Hindlimb muscle (tissue), 1 donor: ENCODE measurements around the gene IGLL5. TPM values are rescaled to one million over a fixed set of nuclear protein-coding genes. Genes with fewer than 3 reads are reported as not detected.

Source experiments
- DNase-seq: peaks from one replicate; pipeline ENCODE4 v3.0.0-alpha.2; 2013
- polyA plus RNA-seq: library from polyadenylated mRNA; unstranded; fragments of 120-200 nt; gene quantifications from one replicate; pipeline ENCODE4 v1.2.1, GENCODE V29; 2013; ENCODE audit not compliant: insufficient read length

The IGLL5 gene
- polyA plus RNA-seq, 1 donor: 0.22 TPM

DNA sequence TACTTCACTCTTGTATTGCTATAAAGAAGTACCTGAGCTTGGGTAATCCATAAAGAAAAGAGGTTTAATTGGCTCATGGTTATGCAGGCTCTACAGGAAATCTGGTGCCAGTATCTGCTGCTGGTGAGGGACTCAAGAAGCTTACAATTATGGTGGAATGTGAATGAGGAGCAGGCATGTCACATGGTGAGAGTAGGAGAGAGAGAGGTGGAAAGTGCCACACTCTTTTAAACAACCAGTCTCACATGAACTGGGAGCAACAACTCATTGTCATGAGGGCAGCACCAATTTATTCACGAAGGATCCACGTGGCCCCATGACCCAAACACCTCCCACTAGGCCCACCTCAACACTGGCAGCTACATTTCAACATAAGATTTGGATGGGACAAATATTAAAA, 24.6 kb upstream of the IGLL5 start:
- no peak for DNase-seq

DNA sequence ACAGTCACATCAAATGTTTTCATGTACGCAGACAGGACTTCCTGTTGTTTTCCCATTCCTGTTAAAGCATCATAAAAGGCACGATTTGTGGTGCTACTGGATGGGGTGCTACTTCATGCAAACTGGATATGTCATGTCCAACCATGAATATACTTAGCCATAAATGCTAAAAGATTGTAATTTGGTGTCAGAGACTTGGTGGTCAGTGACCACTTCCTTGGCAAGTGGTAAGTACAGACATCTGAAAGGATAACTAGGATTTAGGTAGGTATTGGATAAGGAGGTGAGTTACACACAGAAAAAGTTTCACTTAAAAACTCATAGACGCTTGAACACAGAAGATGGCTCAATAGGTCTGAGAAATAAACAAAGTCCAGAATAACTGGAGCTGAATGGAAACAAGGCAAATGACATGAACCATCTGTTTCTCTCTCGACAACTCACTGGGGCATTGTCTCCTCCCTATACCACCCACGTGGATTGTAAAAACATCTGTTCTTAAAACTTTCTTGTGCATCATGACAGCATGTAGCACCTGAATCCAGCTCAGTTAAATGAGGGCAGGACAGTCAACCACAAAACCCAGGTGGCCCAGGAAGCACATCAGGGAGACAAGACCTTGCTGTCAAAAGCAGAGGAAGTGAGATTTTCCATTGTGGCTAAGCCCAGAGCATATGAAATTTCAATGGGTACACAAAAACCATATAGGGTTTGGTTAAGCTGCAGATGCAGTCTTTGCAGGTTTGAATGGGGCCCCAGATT, 22.1 kb upstream of the IGLL5 start:
- peak; percentile 8 for DNase-seq

DNA sequence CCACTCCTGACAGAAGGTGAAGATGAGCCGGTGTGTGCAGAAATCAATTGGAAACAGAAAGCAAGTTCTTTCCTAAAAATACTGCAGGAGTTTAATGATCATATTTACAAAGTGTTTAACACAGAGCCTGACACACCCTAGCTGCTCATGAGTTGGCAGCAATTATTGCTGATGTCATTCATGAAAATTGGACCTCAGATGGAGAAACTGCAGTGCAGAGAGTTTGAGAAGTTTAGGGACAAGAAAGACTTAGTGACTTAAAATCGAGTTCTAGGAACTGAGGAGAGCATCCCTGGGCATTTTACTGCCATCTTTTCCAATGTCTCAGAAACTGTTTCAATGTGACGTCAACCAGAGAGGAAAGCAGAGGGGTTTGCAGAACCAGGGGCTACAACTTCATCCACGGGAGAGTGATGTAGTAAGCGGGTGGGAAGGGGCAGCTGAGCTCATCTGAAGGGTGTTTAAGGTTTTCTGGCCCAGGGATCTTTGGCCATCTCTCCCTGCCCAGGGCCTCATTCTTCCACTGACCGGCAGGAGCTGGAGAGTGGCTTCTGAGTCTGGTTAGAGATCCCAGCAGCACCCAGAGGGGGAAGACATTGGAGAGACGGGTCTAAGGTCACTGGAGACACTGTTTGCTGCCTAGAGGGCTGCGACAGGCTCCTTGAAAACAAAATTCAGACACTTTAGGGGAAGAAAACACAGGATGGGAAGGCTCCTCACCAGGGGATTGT, 21.1 kb upstream of the IGLL5 start:
- peak; percentile 53 for DNase-seq

DNA sequence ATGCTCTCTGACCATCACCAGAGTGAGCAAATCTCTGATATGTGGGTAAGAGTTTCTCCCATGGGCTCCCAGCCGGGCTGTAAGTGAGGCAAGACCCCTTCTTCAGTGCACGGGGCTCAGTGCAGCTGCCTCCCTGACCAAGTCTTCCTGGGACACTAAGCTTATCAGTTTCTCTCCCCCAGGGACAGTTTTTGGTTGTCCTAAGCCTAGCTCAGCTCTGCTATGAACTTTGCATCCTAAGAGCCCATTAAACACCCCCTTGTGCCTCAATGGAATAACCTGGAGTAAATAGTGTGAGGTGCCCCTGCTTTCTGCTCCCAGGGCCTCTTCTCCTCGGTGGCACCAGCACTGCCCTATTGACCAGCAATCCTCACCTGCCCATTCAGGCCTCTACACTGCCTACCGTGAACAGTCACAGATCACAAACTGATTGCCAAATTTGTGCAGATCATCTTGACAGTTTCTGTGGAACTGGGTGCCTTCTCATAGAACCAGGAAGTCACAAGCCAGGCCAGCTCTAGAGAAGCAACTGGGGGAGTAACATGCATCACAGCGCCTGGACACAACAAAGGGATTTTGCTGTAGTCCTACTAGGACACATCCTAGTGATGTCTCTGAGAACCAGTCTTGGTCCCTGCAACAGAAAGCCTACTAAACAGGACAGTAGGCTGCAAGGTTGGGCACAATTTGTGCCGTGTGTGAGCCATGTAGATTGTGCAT, 19.5 kb upstream of the IGLL5 start:
- DNase-seq: no peak

DNA sequence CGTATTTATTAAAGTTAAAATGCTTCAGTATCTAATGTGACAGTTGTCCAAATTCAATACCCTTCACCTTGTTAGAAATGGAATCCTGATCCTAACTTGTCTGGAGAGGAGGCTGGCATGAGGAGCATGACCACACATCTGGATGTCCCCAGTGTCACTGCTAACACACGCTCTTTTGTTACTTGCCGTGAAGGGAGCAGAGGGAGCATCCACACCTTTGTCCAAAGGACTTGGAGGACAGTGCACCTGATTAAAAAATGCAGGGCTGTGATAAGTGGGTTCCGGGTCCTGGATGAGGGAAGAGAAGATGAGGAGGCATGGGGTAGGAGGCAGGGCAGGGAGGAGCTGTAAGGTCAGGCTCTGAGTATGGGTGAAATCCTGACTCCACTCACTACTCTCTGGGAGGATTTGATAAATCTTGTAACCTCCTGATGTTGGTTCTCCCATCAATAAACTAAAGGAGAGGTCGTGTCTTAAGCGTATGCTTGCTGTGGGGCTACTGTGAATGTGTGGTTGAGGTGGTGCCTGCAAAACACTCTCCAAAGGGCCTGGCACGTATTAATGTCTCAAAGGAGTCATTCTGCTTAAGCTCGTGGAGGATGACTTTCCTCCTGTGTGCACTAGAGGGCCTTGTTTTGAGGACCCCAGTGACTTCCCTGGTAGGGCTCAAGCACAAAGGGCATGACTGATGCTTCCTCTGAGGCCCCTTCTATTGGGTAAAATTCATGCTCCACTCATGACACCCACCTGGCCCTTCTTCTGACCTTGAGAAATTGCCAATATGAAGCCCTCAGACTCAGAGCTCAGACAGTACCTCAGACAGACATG, 16.8 kb upstream of the IGLL5 start:
- DNase-seq: no peak

DNA sequence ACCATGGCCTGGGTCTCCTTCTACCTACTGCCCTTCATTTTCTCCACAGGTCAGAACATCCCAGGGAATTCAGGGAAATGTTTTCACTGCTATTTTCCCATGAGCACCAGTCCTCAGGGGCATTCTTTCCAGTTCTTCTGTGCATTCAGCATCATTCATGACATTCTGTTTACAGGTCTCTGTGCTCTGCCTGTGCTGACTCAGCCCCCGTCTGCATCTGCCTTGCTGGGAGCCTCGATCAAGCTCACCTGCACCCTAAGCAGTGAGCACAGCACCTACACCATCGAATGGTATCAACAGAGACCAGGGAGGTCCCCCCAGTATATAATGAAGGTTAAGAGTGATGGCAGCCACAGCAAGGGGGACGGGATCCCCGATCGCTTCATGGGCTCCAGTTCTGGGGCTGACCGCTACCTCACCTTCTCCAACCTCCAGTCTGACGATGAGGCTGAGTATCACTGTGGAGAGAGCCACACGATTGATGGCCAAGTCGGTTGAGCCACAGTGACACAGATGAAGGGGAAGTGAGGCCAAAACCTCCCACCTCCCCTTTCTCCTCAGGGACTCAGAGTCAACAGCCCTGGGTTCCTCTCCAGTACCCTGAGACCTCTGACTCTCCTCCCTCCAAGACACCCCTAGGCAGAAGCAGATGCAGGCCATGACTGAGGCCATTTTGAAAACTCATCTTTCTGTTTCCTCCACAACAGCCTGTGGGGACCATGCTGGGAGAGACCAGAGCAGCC, 15.9 kb upstream of the IGLL5 start:
- DNase-seq: no peak

DNA sequence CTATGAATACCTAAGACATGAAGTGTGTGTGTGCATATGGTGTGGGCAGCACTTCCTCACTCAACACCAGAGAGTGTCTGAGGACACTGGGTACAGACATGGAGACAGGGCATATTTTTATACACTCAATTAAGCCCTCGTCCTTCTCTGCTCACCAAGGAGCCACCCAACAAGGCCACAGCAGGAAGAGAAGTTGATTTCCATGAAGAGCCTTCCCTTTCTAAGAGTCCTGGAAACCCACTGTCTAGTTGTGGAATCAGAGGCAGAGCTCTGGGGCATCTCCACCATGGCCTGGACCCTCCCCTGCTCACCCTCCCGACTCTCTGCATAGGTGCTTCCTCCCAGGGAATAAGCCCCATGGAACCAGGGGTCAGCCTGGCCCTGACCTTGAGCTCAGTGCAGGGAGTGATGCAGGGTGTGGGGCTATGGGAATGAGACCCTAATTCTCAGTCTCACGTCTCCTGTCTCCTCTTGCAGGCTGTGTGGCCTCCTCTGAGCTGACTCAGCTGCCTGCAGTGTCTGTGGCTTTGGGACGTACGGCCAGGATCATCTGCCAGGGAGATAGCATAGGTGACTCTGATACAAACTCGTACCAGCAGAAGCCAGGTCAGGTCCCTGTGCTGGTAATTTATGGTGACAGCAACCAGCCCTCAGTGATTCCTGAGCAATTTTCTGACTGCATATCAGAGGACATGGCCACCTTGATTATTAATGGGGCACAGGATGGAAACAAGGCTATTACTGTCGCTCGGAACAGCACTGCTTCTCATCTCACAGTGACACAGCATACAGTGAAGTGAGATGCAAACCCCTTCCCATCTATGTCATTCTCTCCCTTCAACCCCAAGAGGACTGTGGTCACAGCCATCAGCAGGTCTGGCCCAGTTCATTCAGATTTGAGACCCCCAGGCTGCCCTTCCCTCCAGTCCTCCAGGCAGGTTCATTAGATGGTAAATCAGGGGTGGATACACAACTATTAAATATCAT, 14.6 kb upstream of the IGLL5 start:
- no peak for DNase-seq

DNA sequence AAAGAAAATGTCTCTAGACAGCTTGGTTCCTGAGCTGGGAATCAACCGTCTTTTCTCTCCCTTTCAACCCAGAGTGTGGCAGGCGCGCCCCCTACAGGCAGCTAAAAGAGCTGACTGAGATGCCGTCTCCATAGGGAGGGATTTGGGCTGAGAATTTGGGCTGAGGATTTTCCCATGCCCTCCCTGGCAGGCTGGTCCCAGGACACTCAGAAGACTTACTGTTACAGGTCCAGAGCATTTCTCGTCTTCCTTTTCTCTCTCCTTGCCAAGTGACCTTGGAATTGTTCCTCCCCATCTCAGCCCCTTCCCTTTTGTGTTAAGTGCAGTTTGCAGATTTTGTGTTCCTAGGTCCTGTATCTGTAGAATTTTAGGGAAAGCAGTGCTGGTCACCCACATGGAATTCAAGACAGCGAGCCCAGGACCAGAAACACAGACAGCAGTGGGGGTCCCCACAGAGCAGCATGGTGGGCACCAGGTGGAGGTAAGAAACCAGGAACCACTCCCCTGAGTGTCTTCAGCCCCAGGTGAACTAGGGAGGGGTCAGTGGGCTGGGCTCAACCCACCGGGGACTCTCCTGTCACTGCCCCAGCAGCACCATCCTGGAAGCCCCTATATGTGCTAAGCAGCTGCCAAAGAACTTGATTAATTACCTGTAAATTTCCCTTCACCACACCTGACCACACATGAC, 9.9 kb upstream of the IGLL5 start:
- peak; percentile 32 for DNase-seq

DNA sequence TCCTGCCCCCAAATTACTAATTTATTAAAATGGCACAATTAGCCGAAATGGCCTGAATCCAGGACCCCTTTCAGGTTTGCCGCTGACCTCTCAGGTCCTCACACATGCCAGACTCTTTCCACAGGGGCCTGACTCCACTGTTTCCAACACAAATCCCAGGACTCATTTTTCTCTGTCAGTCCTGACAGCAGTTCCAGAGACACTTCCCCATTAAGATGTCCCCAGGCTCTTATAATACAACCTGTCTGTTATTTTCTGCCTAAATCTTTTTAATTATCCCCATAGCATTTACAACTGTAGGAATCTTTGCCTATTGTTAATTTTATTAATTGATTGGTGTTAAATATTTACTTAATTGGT, 9.4 kb upstream of the IGLL5 start:
- no peak for DNase-seq

DNA sequence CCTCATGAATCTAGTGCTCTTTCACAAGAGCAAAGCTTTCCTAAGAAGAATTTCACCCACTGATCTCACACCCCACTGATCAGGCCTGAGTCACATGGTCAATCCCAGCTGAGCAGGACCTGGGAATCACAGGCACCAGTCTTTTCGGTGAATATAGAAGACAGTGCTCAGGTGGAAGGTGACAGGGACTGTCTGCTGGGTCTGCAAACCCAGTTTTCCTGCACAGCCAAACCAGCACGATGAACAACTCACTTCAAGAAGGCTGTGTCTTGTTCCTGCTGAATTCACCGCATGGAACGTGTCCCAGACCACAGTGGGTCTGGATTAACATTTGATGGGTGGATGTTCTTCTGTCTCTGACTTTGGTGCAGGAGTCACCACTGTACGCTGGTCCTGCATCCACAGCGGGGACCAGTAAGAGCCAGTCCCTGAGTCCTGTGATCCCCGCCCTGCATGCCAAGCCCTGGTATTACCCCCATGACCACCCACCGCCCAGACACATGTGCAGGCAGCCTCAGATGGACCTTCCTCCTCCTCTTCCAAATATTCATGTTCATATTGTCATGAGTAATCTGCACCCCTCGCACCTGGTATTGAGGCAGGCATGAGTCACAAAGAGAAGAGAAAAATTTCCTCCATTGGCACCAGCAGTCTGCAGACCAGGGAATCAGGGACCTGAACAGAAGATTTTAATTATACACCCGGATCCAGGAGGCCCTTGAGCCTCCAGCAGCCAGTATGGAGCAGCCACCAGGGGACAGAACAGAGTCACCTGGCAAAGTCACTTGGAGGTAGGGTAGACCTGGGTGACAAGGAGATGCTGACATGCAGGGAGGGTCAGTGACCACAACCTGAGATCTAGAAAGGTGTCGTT, 8.6 kb upstream of the IGLL5 start:
- DNase-seq: no peak

DNA sequence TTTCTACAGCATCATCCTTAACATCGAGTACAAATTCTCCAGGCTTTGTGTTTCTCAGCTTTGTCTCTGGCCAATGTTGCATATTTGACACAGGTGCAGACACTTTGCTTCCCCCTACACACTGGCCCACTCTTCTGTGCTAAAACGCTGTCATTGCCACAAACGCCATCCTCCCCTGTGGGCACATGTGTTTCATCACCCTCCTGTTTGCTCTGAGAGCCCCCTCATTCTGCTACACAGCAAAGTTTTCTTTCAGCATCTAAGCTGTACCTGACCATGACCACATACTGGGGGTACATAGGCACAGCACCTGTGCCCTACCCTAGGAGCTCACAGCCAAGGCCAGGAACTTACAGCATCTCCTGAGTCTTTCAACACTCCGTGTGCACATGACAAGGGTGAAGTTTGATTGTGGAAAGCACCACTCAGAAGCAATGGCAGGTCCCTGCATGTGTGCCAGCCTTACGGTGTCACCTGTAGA, 7.9 kb upstream of the IGLL5 start:
- DNase-seq: no peak

DNA sequence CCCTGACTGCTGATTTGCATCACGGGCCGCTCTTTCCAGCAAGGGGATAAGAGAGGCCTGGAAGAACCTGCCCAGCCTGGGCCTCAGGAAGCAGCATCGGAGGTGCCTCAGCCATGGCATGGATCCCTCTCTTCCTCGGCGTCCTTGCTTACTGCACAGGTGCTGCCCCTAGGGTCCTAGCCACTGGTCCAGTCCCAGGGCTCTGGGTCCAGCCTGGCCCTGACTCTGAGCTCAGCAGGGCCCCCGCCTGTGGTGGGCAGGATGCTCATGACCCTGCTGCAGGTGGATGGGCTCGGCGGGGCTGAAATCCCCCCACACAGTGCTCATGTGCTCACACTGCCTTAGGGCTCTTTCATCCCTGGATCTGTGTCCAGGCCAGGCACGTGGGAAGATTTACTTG, 7.0 kb upstream of the IGLL5 start:
- no peak for DNase-seq

DNA sequence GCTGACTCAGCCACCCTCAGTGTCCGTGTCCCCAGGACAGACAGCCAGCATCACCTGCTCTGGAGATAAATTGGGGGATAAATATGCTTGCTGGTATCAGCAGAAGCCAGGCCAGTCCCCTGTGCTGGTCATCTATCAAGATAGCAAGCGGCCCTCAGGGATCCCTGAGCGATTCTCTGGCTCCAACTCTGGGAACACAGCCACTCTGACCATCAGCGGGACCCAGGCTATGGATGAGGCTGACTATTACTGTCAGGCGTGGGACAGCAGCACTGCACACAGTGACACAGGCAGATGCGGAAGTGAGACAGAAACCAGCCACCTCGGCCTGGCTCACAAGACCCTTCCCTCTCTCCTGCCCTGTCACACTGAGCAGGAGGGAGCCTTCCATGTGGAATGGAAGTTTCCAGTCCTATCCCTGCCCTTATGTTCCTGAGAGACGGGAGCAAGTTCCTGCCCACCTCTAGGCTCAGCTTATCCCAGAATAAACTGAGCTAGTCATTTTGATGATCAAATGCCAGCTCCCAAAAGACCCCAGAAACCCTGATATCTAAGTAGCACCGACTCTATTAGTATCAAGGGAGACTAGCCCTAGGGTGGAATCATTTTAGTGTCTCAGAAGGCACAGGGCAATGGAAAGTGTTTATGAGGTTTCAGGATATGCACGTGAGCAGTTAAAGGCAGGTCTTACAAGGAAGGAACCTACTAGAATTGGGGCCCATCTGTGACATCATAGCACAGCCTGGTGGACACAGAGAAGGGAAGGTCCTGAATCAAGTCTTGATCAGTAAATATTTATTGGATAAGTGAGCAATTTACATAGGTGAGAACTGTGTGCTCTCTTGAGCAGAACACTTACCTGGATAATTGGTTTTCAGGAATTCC, 6.3 kb upstream of the IGLL5 start:
- DNase-seq: no peak

DNA sequence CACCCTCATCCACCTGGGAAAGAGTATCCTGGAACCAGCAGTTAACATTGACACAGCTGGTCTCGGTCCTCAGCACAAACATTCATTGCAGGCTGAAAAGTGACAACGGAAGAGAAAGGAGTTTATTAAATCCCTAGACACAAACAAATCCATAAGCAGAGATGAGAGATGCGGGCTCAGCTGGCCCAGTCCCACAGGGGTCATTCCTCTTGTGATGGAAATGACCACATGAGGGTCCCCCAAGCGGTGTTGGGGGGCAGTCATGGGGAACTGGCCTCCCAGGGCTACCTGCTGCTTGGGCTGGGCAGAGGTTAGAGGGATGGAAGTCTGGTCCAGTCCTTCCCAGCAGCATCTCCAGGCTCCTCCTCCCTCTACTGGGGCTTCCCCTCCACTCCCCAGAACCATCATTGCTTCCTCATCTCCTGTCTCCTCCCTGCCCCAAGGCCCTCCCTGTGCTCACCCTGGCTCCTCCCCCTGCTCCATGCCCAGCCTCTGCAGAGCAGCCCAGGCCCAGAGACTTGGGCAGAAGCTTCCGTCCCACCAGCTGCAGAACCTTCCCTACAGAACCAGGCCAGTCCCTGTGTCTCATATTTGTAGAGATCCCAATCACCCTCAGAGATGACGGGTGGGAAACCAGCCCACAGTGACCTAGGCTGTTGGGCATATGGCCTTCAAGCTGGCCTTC, 5.4 kb upstream of the IGLL5 start:
- DNase-seq: no peak

DNA sequence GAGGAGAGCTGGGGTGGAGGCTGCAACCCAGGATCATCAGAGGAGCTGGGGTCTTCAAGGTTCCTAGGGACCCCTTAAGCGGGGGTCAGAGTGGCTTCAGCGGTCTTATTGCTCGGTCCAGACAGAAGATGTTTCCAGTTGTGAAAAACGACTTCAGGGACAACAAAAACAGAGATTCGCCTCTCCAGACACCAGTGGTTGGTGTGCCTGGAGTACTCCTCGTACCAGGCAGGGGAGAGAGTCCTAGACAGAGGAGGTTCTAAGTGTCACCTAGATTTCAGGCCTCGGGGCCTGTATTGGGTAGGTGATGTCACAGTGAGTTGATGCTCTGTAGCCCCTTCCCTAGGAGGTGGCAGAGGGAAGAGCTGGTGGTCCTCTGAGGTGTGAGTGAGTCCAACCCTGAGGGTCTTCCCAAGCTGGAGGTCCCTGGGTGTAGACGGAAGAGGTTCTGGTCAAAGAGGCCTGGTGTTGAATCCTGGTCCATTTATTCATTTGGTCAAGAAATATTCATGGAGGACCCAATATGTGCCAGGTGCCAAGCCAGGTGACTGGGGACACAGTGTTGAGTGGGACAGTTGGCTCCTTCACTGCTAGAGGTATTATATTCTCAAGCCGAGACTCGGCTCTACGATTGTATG, 4.4 kb upstream of the IGLL5 start:
- DNase-seq: no peak

DNA sequence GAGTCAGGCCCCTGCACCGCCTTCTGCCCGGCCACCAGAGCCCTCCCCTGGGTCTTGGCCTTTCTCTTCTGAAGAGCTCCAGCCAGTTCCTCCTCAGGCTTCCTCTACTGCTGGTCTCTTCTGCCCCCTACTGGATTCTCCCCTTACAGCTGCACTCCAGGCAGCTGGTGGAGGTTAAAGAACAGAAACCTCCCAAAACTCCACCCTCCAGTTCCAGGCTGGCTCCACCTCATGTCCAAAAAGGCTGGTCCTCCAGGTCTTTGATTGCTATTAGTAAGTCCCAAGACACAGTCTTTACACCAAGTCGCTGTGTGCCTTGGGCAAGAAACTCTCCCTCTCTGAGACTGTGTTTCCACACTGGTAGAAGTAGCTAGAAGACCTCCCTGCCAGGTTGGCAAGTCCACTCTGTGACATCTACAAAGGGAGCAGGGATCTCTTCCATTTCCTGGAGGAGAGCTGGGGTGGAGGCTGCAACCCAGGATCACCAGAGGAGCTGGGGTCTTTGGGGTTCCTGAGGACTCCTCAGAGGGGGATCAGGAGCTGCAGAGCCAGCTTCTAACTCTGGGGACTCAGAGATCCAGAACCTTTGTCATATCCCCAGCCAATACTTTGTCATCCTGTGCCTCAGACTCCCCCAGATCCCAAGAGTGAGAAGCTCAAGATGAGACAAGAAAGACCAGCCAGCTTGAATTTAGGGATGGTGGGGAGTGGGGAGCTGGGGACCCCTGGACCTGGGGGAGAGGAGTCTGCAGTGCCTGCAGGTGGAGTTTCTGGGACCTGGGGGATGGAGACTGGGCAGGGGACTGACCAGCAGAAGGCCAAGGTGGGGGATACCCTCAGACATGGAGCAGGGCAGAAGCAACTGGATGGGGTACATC, 3.4 kb upstream of the IGLL5 start:
- DNase-seq: peak; percentile 63
